Neural cell (in vitro differentiated cells): ENCODE measurements around the gene IFT81.

ENCODE experiments used
- CTCF ChIP-seq: fragments of 450-650 bp; IDR thresholded peaks from 2 replicates; pipeline ENCODE4 v1.5.1; 2014; ENCODE audit warnings: antibody characterized with exemption, mild to moderate bottlenecking, moderate library complexity; ENCODE audit not compliant: poor library complexity, severe bottlenecking
- EZH2 ChIP-seq: fragments of 200-600, 300-800 bp; shearing (Covaris generic), sonication (generic); IDR thresholded peaks from 2 replicates; pipeline ENCODE4 v1.6.1; 2014; ENCODE audit warnings: antibody characterized with exemption, low read length, borderline replicate concordance, mild to moderate bottlenecking; ENCODE audit not compliant: insufficient read depth, poor library complexity, severe bottlenecking
- POLR2AphosphoS5 ChIP-seq: IDR thresholded peaks from 2 replicates; pipeline ENCODE4 v1.6.1; 2012
- TAF1 ChIP-seq: IDR thresholded peaks from 2 replicates; pipeline ENCODE4 v1.6.1; 2012; ENCODE audit warnings: low read depth

- TF ChIP-seq POLR2AphosphoS5 (no peak), EZH2 (no peak), CTCF (no peak), TAF1 (no peak)
Measured at GRCh38 chr12:110186059-110186458, 61.9 kb downstream of the IFT81 start.
